HepG2 (cell line): ENCODE results near the gene RNU7-1. TPM values are rescaled to one million over a fixed set of nuclear protein-coding genes. Genes with fewer than 3 reads are reported as not detected.
A peak's percentile ranks its signal among the peaks of the same experiment; 100 is the strongest.

ENCODE experiments used
- CREB1 ChIP-seq, 2 experiments: fragments of 450-650 bp in 1 of 2; IDR thresholded peaks; 2 replicates each; pipeline ENCODE4 v1.6.1; 2016 to 2017; ENCODE audit warnings: control low read depth in 1 of 2, mild to moderate bottlenecking in 1 of 2, missing compliant biosample characterization in 1 of 2, missing genetic modification characterization in 1 of 2
- CTCF ChIP-seq: sonication (generic); formaldehyde crosslinking; IDR thresholded peaks from 2 replicates; pipeline ENCODE4 v1.5.0; 2020; ENCODE audit warnings: mild to moderate bottlenecking, missing genetic modification reagents, moderate library complexity
- ELF1 ChIP-seq: sonication (generic); formaldehyde crosslinking; IDR thresholded peaks from 2 replicates; pipeline ENCODE4 v1.4.0; 2020; ENCODE audit warnings: missing genetic modification reagents
- ELF4 ChIP-seq: sonication (generic); formaldehyde crosslinking; IDR thresholded peaks from 2 replicates; pipeline ENCODE4 v1.5.0; 2020; ENCODE audit warnings: missing genetic modification reagents, mild to moderate bottlenecking, moderate library complexity, borderline replicate concordance
- FOXC1 ChIP-seq: sonication (generic); formaldehyde crosslinking; IDR thresholded peaks from 2 replicates; pipeline ENCODE4 v1.8.0; 2022; ENCODE audit warnings: mild to moderate bottlenecking, missing genetic modification reagents, borderline replicate concordance
- HNRNPH1 ChIP-seq: fragments of 200-400 bp; formaldehyde crosslinking; optimal IDR thresholded peaks from 2 replicates; pipeline ENCODE3; 2017; ENCODE audit warnings: mild to moderate bottlenecking, low read depth, low read length
- HOXA9 ChIP-seq: sonication (generic); formaldehyde crosslinking; IDR thresholded peaks from 2 replicates; pipeline ENCODE4 v1.8.1; 2022; ENCODE audit warnings: missing genetic modification reagents, mild to moderate bottlenecking, moderate library complexity, borderline replicate concordance
- JUND ChIP-seq: sonication (generic); formaldehyde crosslinking; IDR thresholded peaks from 2 replicates; pipeline ENCODE4 v1.8.0; 2022; ENCODE audit warnings: mild to moderate bottlenecking, missing genetic modification reagents
- KDM2A ChIP-seq: sonication (generic); formaldehyde crosslinking; IDR thresholded peaks from 2 replicates; pipeline ENCODE4 v1.4.0; 2020; ENCODE audit warnings: low read depth, missing genetic modification reagents, borderline replicate concordance
- MAFF ChIP-seq: IDR thresholded peaks from 2 replicates; pipeline ENCODE4 v1.6.1; 2011; ENCODE audit warnings: low read depth, low read length, improper control_type of control experiment
- MED8 ChIP-seq: sonication (generic); formaldehyde crosslinking; IDR thresholded peaks from 2 replicates; pipeline ENCODE4 v1.8.1; 2023; ENCODE audit warnings: mild to moderate bottlenecking, missing genetic modification reagents; ENCODE audit not compliant: insufficient replicate concordance
- NFE2L1 ChIP-seq: sonication (generic); formaldehyde crosslinking; IDR thresholded peaks from 2 replicates; pipeline ENCODE4 v1.4.0; 2020; ENCODE audit warnings: missing genetic modification reagents, mild to moderate bottlenecking, borderline replicate concordance
- NR2F6 ChIP-seq, 2 experiments: IDR thresholded peaks; 2 replicates each; pipeline ENCODE4 v1.6.1; 2016; ENCODE audit warnings: antibody characterized with exemption in 1 of 2, mild to moderate bottlenecking in 1 of 2
- PCBP2 ChIP-seq: fragments of 200-400 bp; formaldehyde crosslinking; optimal IDR thresholded peaks from 2 replicates; pipeline ENCODE3; 2018; ENCODE audit warnings: low read length, low read depth; ENCODE audit not compliant: poor library complexity, severe bottlenecking
- POGK ChIP-seq: sonication (generic); formaldehyde crosslinking; conservative IDR thresholded peaks from 2 replicates; pipeline ENCODE4 v1.8.0; 2022; ENCODE audit warnings: mild to moderate bottlenecking, moderate library complexity, missing genetic modification reagents
- RFX5 ChIP-seq: IDR thresholded peaks from 2 replicates; pipeline ENCODE4 v1.6.1; 2011; ENCODE audit warnings: low read depth, low read length, improper control_type of control experiment
- TAF1 ChIP-seq: sonication (generic); formaldehyde crosslinking; IDR thresholded peaks from 2 replicates; pipeline ENCODE4 v1.4.0; 2020; ENCODE audit warnings: missing genetic modification reagents
- TARDBP ChIP-seq: sonication (generic); formaldehyde crosslinking; IDR thresholded peaks from 2 replicates; pipeline ENCODE4 v1.8.0; 2022; ENCODE audit warnings: mild to moderate bottlenecking, missing genetic modification reagents
- TEAD2 ChIP-seq: sonication (generic); formaldehyde crosslinking; IDR thresholded peaks from 2 replicates; pipeline ENCODE4 v1.9.0; 2021; ENCODE audit warnings: missing genetic modification reagents
- TFDP1 ChIP-seq: IDR thresholded peaks from 2 replicates; pipeline ENCODE4 v1.6.1; 2016; ENCODE audit warnings: missing compliant biosample characterization, missing genetic modification reagents, borderline replicate concordance
- ZC3H13 ChIP-seq: sonication (generic); formaldehyde crosslinking; IDR thresholded peaks from 2 replicates; pipeline ENCODE4 v1.8.1; 2023; ENCODE audit warnings: mild to moderate bottlenecking, missing genetic modification reagents, moderate library complexity
- ZNF224 ChIP-seq: sonication (generic); formaldehyde crosslinking; IDR thresholded peaks from 2 replicates; pipeline ENCODE4 v1.5.0; 2020; ENCODE audit warnings: mild to moderate bottlenecking, missing genetic modification reagents
- ZNF513 ChIP-seq: sonication (generic); formaldehyde crosslinking; conservative IDR thresholded peaks from 2 replicates; pipeline ENCODE4 v1.5.0; 2020; ENCODE audit warnings: missing genetic modification reagents
- ZNF776 ChIP-seq: sonication (generic); formaldehyde crosslinking; IDR thresholded peaks from 2 replicates; pipeline ENCODE4 v1.4.0; 2020; ENCODE audit warnings: mild to moderate bottlenecking, missing genetic modification reagents
- polyA plus RNA-seq, 8 experiments: library from polyadenylated mRNA; depleted of rRNA in 3 of 8; stranded (reverse) in 7 of 8; unstranded in 1 of 8; fragments of >200 nt; fragmentation: Illumina TruSeq in 4 of 8; extraction: Trizol in 4 of 8; gene quantifications; 2 replicates each; pipeline versions ENCODE4 v1.2.1 to v1.2.3, GENCODE V29; 2011 to 2016; ENCODE audit warnings: low read depth in 4 of 8, missing spikeins in 1 of 8, mixed read lengths in 1 of 8; ENCODE audit not compliant: insufficient read depth in 1 of 8
- total RNA-seq, 5 experiments: library from RNA; depleted of rRNA; stranded (reverse); fragments of >200 nt; fragmentation: Illumina TruSeq; extraction: Trizol; gene quantifications; 2 replicates each; pipeline ENCODE4 v1.2.3, GENCODE V29; 2016; ENCODE audit warnings: low read depth in 1 of 5

Gene RNU7-1
- total and polyA plus RNA-seq, 2 of the 13 experiments (the other 11 are each of a cell fraction or from before 2014, with no cell fraction given) = not detected

- TF ChIP-seq JUND (CRISPR knock-in tag) = no peak
- TF ChIP-seq NFE2L1 (CRISPR knock-in tag) = peak; percentile 91; the same call in 1 of the 2 replicates
- no peak for TF ChIP-seq CREB1 (IDR thresholded peaks at IDR 0.05)
- TF ChIP-seq CREB1 (CRISPR knock-in tag; IDR thresholded peaks at IDR 0.05) = no peak
- TF ChIP-seq MAFF = peak; percentile 84
- TF ChIP-seq ZNF776 (CRISPR knock-in tag) = no peak
- peak; percentile 81 for TF ChIP-seq CTCF (CRISPR knock-in tag)
- peak; percentile 26; the same call in 1 of the 2 replicates for TF ChIP-seq TAF1 (CRISPR knock-in tag)
- no peak for TF ChIP-seq ZNF224
- no peak for TF ChIP-seq HNRNPH1
- TF ChIP-seq ZC3H13 (CRISPR knock-in tag) = no peak
- TF ChIP-seq POGK (CRISPR knock-in tag) = peak; percentile 45; the same call in 1 of the 2 replicates
- peak; percentile 29; the same call in 1 of the 2 replicates for TF ChIP-seq NR2F6 (IDR thresholded peaks at IDR 0.05)
- no peak for TF ChIP-seq NR2F6 (CRISPR knock-in tag; IDR thresholded peaks at IDR 0.05)
- TF ChIP-seq RFX5 = no peak
- TF ChIP-seq TARDBP = peak; percentile 17; the same call in 1 of the 2 replicates
- no peak for TF ChIP-seq HOXA9 (CRISPR knock-in tag)
- TF ChIP-seq KDM2A (CRISPR knock-in tag) = peak; percentile 57; the same call in 1 of the 2 replicates
- peak; percentile 48; the same call in 1 of the 2 replicates for TF ChIP-seq TFDP1 (CRISPR knock-in tag)
- no peak; the same call in 1 of the 2 replicates for TF ChIP-seq ELF1
- no peak for TF ChIP-seq PCBP2
- TF ChIP-seq TEAD2 = no peak
- no peak for TF ChIP-seq ELF4 (CRISPR knock-in tag)
- TF ChIP-seq FOXC1 (CRISPR knock-in tag) = no peak
- peak; percentile 20 for TF ChIP-seq MED8 (CRISPR knock-in tag)
- no peak for TF ChIP-seq ZNF513 (CRISPR knock-in tag)
Measured at GRCh38 chr12:6961695-6962284, 18.2 kb downstream of the RNU7-1 start (continued).
